Measurements from ENCODE around the gene TTC36. TPM values are rescaled to one million over a fixed set of nuclear protein-coding genes. Genes with fewer than 3 reads are reported as not detected.
A peak's percentile ranks its signal among the peaks of the same experiment; 100 is the strongest.

TTC36 gene
- total and polyA plus RNA-seq, 9 of the 15 experiments (the other 6 are each of a cell fraction or from before 2014, with no cell fraction given): 0.22 to 0.23 TPM; not detected in 7

DNA sequence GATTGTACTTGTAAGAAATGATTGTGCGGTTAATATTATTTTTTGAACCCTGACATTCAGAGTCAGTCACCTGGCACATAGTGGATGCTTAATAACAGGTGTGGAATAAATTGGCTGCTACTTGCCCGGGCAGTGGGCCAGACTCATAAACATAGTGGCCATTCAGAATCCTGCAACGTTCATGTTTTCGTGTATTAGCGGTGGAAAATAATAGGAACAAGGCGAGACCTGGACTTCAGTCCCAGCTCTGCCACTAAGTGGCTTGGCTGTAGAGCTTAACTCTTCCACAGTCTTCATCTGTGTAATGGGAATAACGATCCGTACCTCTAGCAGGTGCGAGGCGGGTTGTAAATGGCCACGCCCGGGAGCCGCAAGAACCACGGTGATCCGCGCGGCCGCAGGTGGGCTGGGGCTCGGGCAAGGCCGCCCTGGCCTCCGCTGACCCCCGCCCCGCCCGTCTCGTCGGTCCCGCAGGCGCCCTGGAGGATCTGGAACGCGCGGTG is 3.0 kb downstream of the TTC36 start (continued):
- no peak for TF ChIP-seq ATF3 (IDR thresholded peaks at IDR 0.05)
- TF ChIP-seq ATF3 (CRISPR knock-in tag; conservative IDR thresholded peaks at IDR 0.05): 0 out of 2 replicates have a peak, but pooled peaks have one; percentile 14
- TF ChIP-seq RBFOX2 (IDR thresholded peaks at IDR 0.05; ENCODE audit: low read depth, low read length): no peak
- peak; percentile 2; the same call in 1 of the 2 replicates for TF ChIP-seq TGIF2 (CRISPR knock-in tag; IDR thresholded peaks at IDR 0.05)
- 0 out of 2 replicates have a peak, but pooled peaks have one; percentile 7 for TF ChIP-seq GABPB1 (CRISPR knock-in tag; IDR thresholded peaks at IDR 0.05)
- 0 out of 2 replicates have a peak, but pooled peaks have one; percentile 23 for TF ChIP-seq PREB (CRISPR knock-in tag; IDR thresholded peaks at IDR 0.05)
- TF ChIP-seq JUN (IDR thresholded peaks at IDR 0.05; ENCODE audit: borderline replicate concordance, low read depth, low read length): no peak
- peak; percentile 21; the same call in 1 of the 2 replicates for TF ChIP-seq JUN (CRISPR knock-in tag; IDR thresholded peaks at IDR 0.05; ENCODE audit: borderline replicate concordance)
